ENCODE measurements around the gene EPS8L2. TPM values are rescaled to one million over a fixed set of nuclear protein-coding genes. Genes with fewer than 3 reads are reported as not detected.

EPS8L2 gene
- total and polyA plus RNA-seq, 2 of the 13 experiments (the other 11 are each of a cell fraction or from before 2014, with no cell fraction given): 89.3 to 416 TPM

- TF ChIP-seq, protein P1, sequence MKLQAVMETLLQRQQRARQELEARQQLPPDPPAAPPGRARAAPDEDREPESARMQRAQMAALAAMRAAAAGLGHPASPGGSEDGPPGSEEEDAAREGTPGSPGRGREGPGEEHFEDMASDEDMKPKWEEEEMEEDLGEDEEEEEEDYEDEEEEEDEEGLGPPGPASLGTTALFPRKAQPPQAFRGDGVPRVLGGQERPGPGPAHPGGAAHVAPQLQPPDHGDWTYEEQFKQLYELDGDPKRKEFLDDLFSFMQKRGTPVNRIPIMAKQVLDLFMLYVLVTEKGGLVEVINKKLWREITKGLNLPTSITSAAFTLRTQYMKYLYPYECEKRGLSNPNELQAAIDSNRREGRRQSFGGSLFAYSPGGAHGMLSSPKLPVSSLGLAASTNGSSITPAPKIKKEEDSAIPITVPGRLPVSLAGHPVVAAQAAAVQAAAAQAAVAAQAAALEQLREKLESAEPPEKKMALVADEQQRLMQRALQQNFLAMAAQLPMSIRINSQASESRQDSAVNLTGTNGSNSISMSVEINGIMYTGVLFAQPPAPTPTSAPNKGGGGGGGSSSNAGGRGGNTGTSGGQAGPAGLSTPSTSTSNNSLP (IDR thresholded peaks at IDR 0.05; ENCODE audit: low read depth, low read length): no peak
- TF ChIP-seq SOX13 (IDR thresholded peaks at IDR 0.05) (no peak), SOX13 (CRISPR knock-in tag; conservative IDR thresholded peaks at IDR 0.05 in 1 of 2, IDR thresholded peaks at IDR 0.05 in 1 of 2) (peak in 1 of 2 experiments; percentile 27; a peak in 1 of 4 replicates), HNF4G (IDR thresholded peaks at IDR 0.05; ENCODE audit: borderline replicate concordance, low read depth, low read length) (peak; percentile 94), HNF4G (CRISPR knock-in tag; IDR thresholded peaks at IDR 0.05; ENCODE audit: borderline replicate concordance, low read depth) (peak; percentile 83), SAP130 (CRISPR knock-in tag; IDR thresholded peaks at IDR 0.05; ENCODE audit: low read depth) (peak; percentile 69), PAXIP1 (CRISPR knock-in tag; conservative IDR thresholded peaks at IDR 0.05) (peak; percentile 78), STAG1 (CRISPR knock-in tag; IDR thresholded peaks at IDR 0.05) (peak; percentile 31), ZNF773 (CRISPR knock-in tag; IDR thresholded peaks at IDR 0.05; ENCODE audit: borderline replicate concordance) (no peak), PREB (CRISPR knock-in tag; IDR thresholded peaks at IDR 0.05) (no peak), NRL (CRISPR knock-in tag; IDR thresholded peaks at IDR 0.05; ENCODE audit: borderline replicate concordance) (no peak), HNF4A (CRISPR knock-in tag; IDR thresholded peaks at IDR 0.05) (peak; percentile 95), ZNF574 (CRISPR knock-in tag; IDR thresholded peaks at IDR 0.05) (peak; percentile 29; the same call in 1 of the 2 replicates), ZBTB8A (CRISPR knock-in tag; IDR thresholded peaks at IDR 0.05; ENCODE audit: borderline replicate concordance, low read depth) (no peak), ERF (CRISPR knock-in tag; IDR thresholded peaks at IDR 0.05) (0 out of 2 replicates have a peak, but pooled peaks have one; percentile 28), RXRA (CRISPR knock-in tag; IDR thresholded peaks at IDR 0.05) (peak; percentile 79), ZNF639 (CRISPR knock-in tag; conservative IDR thresholded peaks at IDR 0.05) (no peak), ZBTB43 (CRISPR knock-in tag; conservative IDR thresholded peaks at IDR 0.05) (no peak)
Measured at GRCh38 chr11:657691-658126, 48.3 kb upstream of the EPS8L2 start (continued).

Data from HepG2 (cell line).